ENCODE measurements around the gene SECISBP2. TPM values are rescaled to one million over a fixed set of nuclear protein-coding genes. Genes with fewer than 3 reads are reported as not detected.

SECISBP2 gene
- polyA plus RNA-seq, 2 of the 4 experiments (the other 2 are of a cell fraction): 16.3 to 43.4 TPM

- H3K4me3 ChIP-seq: no peak overlapping the region
- no peak overlapping the region for H3K4me2 ChIP-seq
- CTCF ChIA-PET: no interaction called here
- H3K27ac ChIP-seq: no peak overlapping the region
- H3K9me3 ChIP-seq: no peaks in the 10 kb centered on the region
- ATAC-seq (no peak), DNase-seq (ENCODE audit: low read depth in 1 of 2, low spot score in 1 of 2) (no peak), FAIRE-seq (no peak)
- WGBS (ENCODE audit: missing lambda C conversion rate): 90% methylated on average over 11 of the region's 11 CpGs
- POLR2A ChIA-PET: no interaction called here
- H3K4me1 ChIP-seq: no peaks in the 10 kb centered on the region
- TF ChIP-seq KDM1A (IDR thresholded peaks at IDR 0.05; ENCODE audit: low read depth): no peak
- TF ChIP-seq EHF (CRISPR knock-in tag; IDR thresholded peaks at IDR 0.05): no peak
- no peak for TF ChIP-seq TFCP2L1 (CRISPR knock-in tag; IDR thresholded peaks at IDR 0.05)
- no peak for TF ChIP-seq MAZ (IDR thresholded peaks at IDR 0.05; ENCODE audit: borderline replicate concordance, low read depth, low read length)
- no peak for TF ChIP-seq HMGXB4 (CRISPR knock-in tag; IDR thresholded peaks at IDR 0.05; ENCODE audit: borderline replicate concordance)
- no peak for TF ChIP-seq HEYL (CRISPR knock-in tag; IDR thresholded peaks at IDR 0.05)
- TF ChIP-seq USF2 (IDR thresholded peaks at IDR 0.05): no peak
- TF ChIP-seq ATOH8 (CRISPR knock-in tag; IDR thresholded peaks at IDR 0.05; ENCODE audit: low read depth): no peak
- TF ChIP-seq FOSB (CRISPR knock-in tag; IDR thresholded peaks at IDR 0.05): no peak
- no peak for TF ChIP-seq ZNF302 (CRISPR knock-in tag; IDR thresholded peaks at IDR 0.05)
- TF ChIP-seq RARB (CRISPR knock-in tag; IDR thresholded peaks at IDR 0.05): no peak
- no peak for TF ChIP-seq EP300 (IDR thresholded peaks at IDR 0.05)
- no peak for TF ChIP-seq CBX8 (IDR thresholded peaks at IDR 0.05)
These were observed 87.5 kb downstream of the SECISBP2 start for GRCh38 chr9:89405826-89406225.

GRCh38 chr9:89407070-89407469 is 88.8 kb downstream of the SECISBP2 start:
- POLR2A ChIA-PET: no interaction called here
- no peak for DNase-seq (ENCODE audit: low read depth in 1 of 2, low spot score in 1 of 2)
- 76% methylated on average over 2 of the region's 2 CpGs for WGBS (ENCODE audit: missing lambda C conversion rate)
- CTCF ChIA-PET: no interaction called here
- ATAC-seq: no peak
- FAIRE-seq: no peak
- Histone ChIP-seq H3K4me1 (no peaks in the 10 kb centered on the region), H3K9me3 (no peaks in the 10 kb centered on the region), H3K27ac (no peak overlapping the region), H3K4me2 (no peak overlapping the region), H3K4me3 (no peak overlapping the region)
- TF ChIP-seq ZFP36 (IDR thresholded peaks at IDR 0.05; ENCODE audit: borderline replicate concordance, partially characterized antibody) (no peak), MYC (IDR thresholded peaks at IDR 0.05; ENCODE audit: borderline replicate concordance, low read length) (no peak), POLR2AphosphoS2 (conservative IDR thresholded peaks at IDR 0.05; ENCODE audit: low read length) (no peak), SREBF2 (IDR thresholded peaks at IDR 0.05) (no peak), CBX8 (IDR thresholded peaks at IDR 0.05) (no peak), CHD4 (IDR thresholded peaks at IDR 0.05; ENCODE audit: borderline replicate concordance) (no peak), KDM1A (IDR thresholded peaks at IDR 0.05; ENCODE audit: low read depth) (no peak), USF2 (IDR thresholded peaks at IDR 0.05) (no peak), ZNF302 (CRISPR knock-in tag; IDR thresholded peaks at IDR 0.05) (no peak), KDM5A (IDR thresholded peaks at IDR 0.05) (no peak), ZSCAN20 (CRISPR knock-in tag; IDR thresholded peaks at IDR 0.05) (no peak), FOXS1 (CRISPR knock-in tag; IDR thresholded peaks at IDR 0.05) (no peak), MAZ (IDR thresholded peaks at IDR 0.05; ENCODE audit: borderline replicate concordance, low read depth, low read length) (no peak), NFE2L2 (conservative IDR thresholded peaks at IDR 0.05; ENCODE audit: low read length) (no peak), CBX2 (IDR thresholded peaks at IDR 0.05; ENCODE audit: borderline replicate concordance, low read depth) (no peak), HOXB13 (CRISPR knock-in tag; IDR thresholded peaks at IDR 0.05; ENCODE audit: low read depth) (no peak), HEYL (CRISPR knock-in tag; IDR thresholded peaks at IDR 0.05) (no peak)
- TF ChIP-seq, protein P1, sequence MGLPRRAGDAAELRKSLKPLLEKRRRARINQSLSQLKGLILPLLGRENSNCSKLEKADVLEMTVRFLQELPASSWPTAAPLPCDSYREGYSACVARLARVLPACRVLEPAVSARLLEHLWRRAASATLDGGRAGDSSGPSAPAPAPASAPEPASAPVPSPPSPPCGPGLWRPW (IDR thresholded peaks at IDR 0.05): no peak
- TF ChIP-seq, protein P2, sequence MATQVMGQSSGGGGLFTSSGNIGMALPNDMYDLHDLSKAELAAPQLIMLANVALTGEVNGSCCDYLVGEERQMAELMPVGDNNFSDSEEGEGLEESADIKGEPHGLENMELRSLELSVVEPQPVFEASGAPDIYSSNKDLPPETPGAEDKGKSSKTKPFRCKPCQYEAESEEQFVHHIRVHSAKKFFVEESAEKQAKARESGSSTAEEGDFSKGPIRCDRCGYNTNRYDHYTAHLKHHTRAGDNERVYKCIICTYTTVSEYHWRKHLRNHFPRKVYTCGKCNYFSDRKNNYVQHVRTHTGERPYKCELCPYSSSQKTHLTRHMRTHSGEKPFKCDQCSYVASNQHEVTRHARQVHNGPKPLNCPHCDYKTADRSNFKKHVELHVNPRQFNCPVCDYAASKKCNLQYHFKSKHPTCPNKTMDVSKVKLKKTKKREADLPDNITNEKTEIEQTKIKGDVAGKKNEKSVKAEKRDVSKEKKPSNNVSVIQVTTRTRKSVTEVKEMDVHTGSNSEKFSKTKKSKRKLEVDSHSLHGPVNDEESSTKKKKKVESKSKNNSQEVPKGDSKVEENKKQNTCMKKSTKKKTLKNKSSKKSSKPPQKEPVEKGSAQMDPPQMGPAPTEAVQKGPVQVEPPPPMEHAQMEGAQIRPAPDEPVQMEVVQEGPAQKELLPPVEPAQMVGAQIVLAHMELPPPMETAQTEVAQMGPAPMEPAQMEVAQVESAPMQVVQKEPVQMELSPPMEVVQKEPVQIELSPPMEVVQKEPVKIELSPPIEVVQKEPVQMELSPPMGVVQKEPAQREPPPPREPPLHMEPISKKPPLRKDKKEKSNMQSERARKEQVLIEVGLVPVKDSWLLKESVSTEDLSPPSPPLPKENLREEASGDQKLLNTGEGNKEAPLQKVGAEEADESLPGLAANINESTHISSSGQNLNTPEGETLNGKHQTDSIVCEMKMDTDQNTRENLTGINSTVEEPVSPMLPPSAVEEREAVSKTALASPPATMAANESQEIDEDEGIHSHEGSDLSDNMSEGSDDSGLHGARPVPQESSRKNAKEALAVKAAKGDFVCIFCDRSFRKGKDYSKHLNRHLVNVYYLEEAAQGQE (IDR thresholded peaks at IDR 0.05): no peak
